Thyroid gland (tissue), 4 donors: Measurements from ENCODE around the gene MYOD1.

Source experiments
- POLR2A ChIP-seq, 2 donors: fragments of 450-650 bp; IDR thresholded peaks; one replicate each; pipeline ENCODE4 v1.6.1; 2017; ENCODE audit warnings: antibody characterized with exemption in 2 of 2, mild to moderate bottlenecking in 2 of 2, moderate library complexity in 1 of 2
- TF ChIP-seq, protein P1 (sequence below), 6 experiments: fragments of 200-600 bp in 3 of 6; fragments of 450-650 bp in 3 of 6; sonication (generic) in 3 of 6; IDR thresholded peaks; one replicate each; pipeline ENCODE4 v1.5.1; 2016 to 2019; ENCODE audit warnings: antibody characterized with exemption in 6 of 6, mild to moderate bottlenecking in 2 of 6, inconsistent platforms in 1 of 6, moderate library complexity in 1 of 6

GRCh38 chr11:17747131-17747955 is 28.0 kb downstream of the MYOD1 start:
- TF ChIP-seq, protein P1, sequence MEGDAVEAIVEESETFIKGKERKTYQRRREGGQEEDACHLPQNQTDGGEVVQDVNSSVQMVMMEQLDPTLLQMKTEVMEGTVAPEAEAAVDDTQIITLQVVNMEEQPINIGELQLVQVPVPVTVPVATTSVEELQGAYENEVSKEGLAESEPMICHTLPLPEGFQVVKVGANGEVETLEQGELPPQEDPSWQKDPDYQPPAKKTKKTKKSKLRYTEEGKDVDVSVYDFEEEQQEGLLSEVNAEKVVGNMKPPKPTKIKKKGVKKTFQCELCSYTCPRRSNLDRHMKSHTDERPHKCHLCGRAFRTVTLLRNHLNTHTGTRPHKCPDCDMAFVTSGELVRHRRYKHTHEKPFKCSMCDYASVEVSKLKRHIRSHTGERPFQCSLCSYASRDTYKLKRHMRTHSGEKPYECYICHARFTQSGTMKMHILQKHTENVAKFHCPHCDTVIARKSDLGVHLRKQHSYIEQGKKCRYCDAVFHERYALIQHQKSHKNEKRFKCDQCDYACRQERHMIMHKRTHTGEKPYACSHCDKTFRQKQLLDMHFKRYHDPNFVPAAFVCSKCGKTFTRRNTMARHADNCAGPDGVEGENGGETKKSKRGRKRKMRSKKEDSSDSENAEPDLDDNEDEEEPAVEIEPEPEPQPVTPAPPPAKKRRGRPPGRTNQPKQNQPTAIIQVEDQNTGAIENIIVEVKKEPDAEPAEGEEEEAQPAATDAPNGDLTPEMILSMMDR (IDR thresholded peaks at IDR 0.05), result no peak
- TF ChIP-seq POLR2A (IDR thresholded peaks at IDR 0.05), result no peak
